ENCODE data around the gene CLSTN2.

DNA sequence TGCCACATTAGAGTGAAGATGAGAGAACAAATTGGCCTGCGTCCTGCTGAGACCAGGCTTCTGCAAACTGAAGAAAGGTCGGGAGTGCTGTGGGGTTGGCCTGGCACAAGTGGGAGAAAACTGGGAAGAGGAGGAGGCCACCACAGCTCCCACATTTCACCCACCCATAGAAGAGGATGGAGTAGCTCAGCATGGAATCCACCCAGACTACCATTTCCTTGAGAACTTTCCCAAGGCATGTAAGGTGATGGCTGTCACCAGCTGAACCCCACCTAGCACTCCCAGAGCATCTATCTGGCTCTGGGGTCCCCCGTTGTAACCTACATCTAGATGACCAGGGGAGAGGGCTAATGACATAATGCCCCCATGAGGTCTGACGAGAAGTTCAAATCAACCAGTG, 622.5 kb downstream of the CLSTN2 start:
- no peak for TF ChIP-seq SUZ12 (IDR thresholded peaks at IDR 0.05)
- TF ChIP-seq, protein P1, sequence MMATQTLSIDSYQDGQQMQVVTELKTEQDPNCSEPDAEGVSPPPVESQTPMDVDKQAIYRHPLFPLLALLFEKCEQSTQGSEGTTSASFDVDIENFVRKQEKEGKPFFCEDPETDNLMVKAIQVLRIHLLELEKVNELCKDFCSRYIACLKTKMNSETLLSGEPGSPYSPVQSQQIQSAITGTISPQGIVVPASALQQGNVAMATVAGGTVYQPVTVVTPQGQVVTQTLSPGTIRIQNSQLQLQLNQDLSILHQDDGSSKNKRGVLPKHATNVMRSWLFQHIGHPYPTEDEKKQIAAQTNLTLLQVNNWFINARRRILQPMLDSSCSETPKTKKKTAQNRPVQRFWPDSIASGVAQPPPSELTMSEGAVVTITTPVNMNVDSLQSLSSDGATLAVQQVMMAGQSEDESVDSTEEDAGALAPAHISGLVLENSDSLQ (IDR thresholded peaks at IDR 0.05), result no peak
- TF ChIP-seq SP1 (IDR thresholded peaks at IDR 0.05), result no peak
- no peak for TF ChIP-seq FOXM1 (IDR thresholded peaks at IDR 0.05; ENCODE audit: borderline replicate concordance)

Data from HEK293T (cell line).